Heart left ventricle (tissue), 16 donors: ENCODE data around the gene SCAF4. TPM values are rescaled to one million over a fixed set of nuclear protein-coding genes. Genes with fewer than 3 reads are reported as not detected.

Experiments used
- ATAC-seq, 4 donors: fragments of 200-7000 bp; cut with Tn5 transposase; one replicate each; pipeline ENCODE4 v1.9.1; 2020 to 2022; ENCODE audit warnings: moderate library complexity in 4 of 4, mild to moderate bottlenecking in 3 of 4, moderate number of reproducible peaks in 1 of 4
- DNase-seq, 5 donors: peaks; one replicate each; pipeline ENCODE4 v3.0.0-alpha.2; 2020
- H3K27ac ChIP-seq, 12 donors: fragments of 200-600 bp; sonication (generic) in 4 of 12; one replicate each; pipeline versions ENCODE4 v1.5.0 to v1.8.0; 2016 to 2022; ENCODE audit warnings: mild to moderate bottlenecking in 2 of 12
- H3K27me3 ChIP-seq, 9 donors: fragments of 200-600 bp; sonication (generic) in 2 of 9; one replicate each; pipeline versions ENCODE4 v1.5.1 to v1.8.0; 2016 to 2022; ENCODE audit warnings: mild to moderate bottlenecking in 3 of 9
- H3K36me3 ChIP-seq, 9 donors: fragments of 200-600 bp; sonication (generic) in 2 of 9; one replicate each; pipeline versions ENCODE4 v1.5.0 to v1.8.0; 2018 to 2022; ENCODE audit warnings: mild to moderate bottlenecking in 2 of 9
- H3K4me1 ChIP-seq, 12 donors: fragments of 200-600 bp; sonication (generic) in 4 of 12; one replicate each; pipeline versions ENCODE4 v1.5.0 to v1.8.0; 2016 to 2022; ENCODE audit warnings: mild to moderate bottlenecking in 3 of 12
- H3K4me3 ChIP-seq, 12 donors: fragments of 200-600 bp; sonication (generic) in 4 of 12; one replicate each; pipeline versions ENCODE4 v1.5.0 to v1.8.0; 2017 to 2022; ENCODE audit warnings: mild to moderate bottlenecking in 9 of 12, moderate library complexity in 4 of 12
- H3K9me3 ChIP-seq, 12 donors: fragments of 200-600 bp; sonication (generic) in 4 of 12; one replicate each; pipeline versions ENCODE4 v1.5.0 to v1.8.0; 2016 to 2022; ENCODE audit warnings: mild to moderate bottlenecking in 1 of 12
- CTCF ChIP-seq, 12 donors: fragments of 200-600 bp; sonication (generic) in 4 of 12; IDR thresholded peaks; one replicate each; pipeline versions ENCODE4 v1.5.0 to v1.8.0; 2018 to 2022; ENCODE audit warnings: antibody characterized with exemption in 12 of 12, mild to moderate bottlenecking in 5 of 12
- POLR2A ChIP-seq, 2 donors: fragments of 450-650 bp; IDR thresholded peaks; one replicate each; pipeline ENCODE4 v1.6.1; 2017; ENCODE audit warnings: antibody characterized with exemption in 2 of 2, mild to moderate bottlenecking in 2 of 2, moderate library complexity in 2 of 2
- WGBS, 4 donors: extraction: QIAGEN DNeasy Blood & Tissue Kit in 2 of 4; methylation state at CpG; one replicate each; pipeline versions ENCODE4 v1.1.5 to v1.1.7; 2013 to 2018; 5-methylcytosine and 5-hydroxymethylcytosine counted together
- intact Hi-C, 10 donors: fragments of 100-400 bp; cut with DNase I; formaldehyde crosslinking; loops; one replicate each; pipeline versions ENCODE4 v1.11.1 to v1.14.2; 2022
- polyA plus RNA-seq, 2 donors: library from polyadenylated mRNA; stranded (reverse); fragments of 200-250 nt; gene quantifications; one replicate each; pipeline ENCODE4 v1.2.3, GENCODE V29; 2013
- total RNA-seq, 9 donors: library from RNA; depleted of rRNA in 2 of 9; stranded (reverse); fragments of >200 nt in 2 of 9; fragmentation: NEBNext Ultra II Directional in 3 of 9; extraction: Animal tissue kit (Norgen Biotek cat#: 25700) in 3 of 9; gene quantifications; one replicate each; pipeline versions ENCODE4 v1.1.0 to v1.2.4, GENCODE V29; 2016 to 2023
- donor health status: ischemic (EF 13 %, LVEDD 7.1; RV severe dilation, severe dysfunction).
- donor health status: healthy with polysubstance abuse.
- donor health status: DM: no; HTN: yes; CAD: no.
- donor health status: DM: no; HTN: no; CAD: no.
- donor health status: ischemic (EF 25% LVEDD 6.9; RV normal size, moderate dysfunction).
- donor health status: ischemic (EF 25% LVEDD 5.7; RV mildly dilated, moderate dysfunction).
- donor health status: healthy.
- donor health status: DM: yes; HTN: yes; CAD: no.
- donor health status: ischemic (EF 35%, LVEDD 5.7; RV mildly dilated, moderate dysfunction).
- donor health status: nonischemic (EF 11% LVEDD 7.7; RV severe dilation, severe dysfunction).
- donor health status: DM: yes; HTN: yes; CAD: no.
- donor health status: PGD.
- donor health status: ischemic (EF 29% LVEDD 5.4; RV normal size, mild dysfunction).
- donor health status: nonischemic (EF 23%, LVEDD 6.1; RV moderate dilation, normal function).

The SCAF4 gene
- total and polyA plus RNA-seq, 11 donors: 7.8 to 25.8 (median 17.3) TPM

GRCh38 chr21:31755027-31755426 is 23.1 kb upstream of the SCAF4 start:
- DNase-seq: no peak
- H3K4me1 ChIP-seq: no peaks in the 10 kb centered on the region
- no peak for ATAC-seq
- H3K4me3 ChIP-seq: no peak overlapping the region
- no peak overlapping the region for H3K27ac ChIP-seq
- no peaks in the 10 kb centered on the region for H3K27me3 ChIP-seq
- no peak for TF ChIP-seq POLR2A (IDR thresholded peaks at IDR 0.05)
- no peak for TF ChIP-seq CTCF (IDR thresholded peaks at IDR 0.05)
- no peaks in the 10 kb centered on the region for H3K36me3 ChIP-seq
- intact Hi-C loops: no loop called here
- 90 to 92% (median 90%) methylated on average over 6 of the region's 6 CpGs for WGBS, 4 donors
- H3K9me3 ChIP-seq: no peaks in the 10 kb centered on the region

- H3K27me3 ChIP-seq: no peaks in the 10 kb centered on the region
- ATAC-seq: no peak
- TF ChIP-seq POLR2A (IDR thresholded peaks at IDR 0.05) (no peak), CTCF (IDR thresholded peaks at IDR 0.05) (no peak)
- H3K36me3 ChIP-seq: no peaks in the 10 kb centered on the region
- no peak for DNase-seq
- H3K27ac ChIP-seq: no peak overlapping the region
- intact Hi-C loops: no loop called here
- 81 to 100% (median 91%) methylated on average over 1 of the region's 1 CpG for WGBS, 4 donors
- no peaks in the 10 kb centered on the region for H3K9me3 ChIP-seq
- H3K4me1 ChIP-seq: no peaks in the 10 kb centered on the region
- no peak overlapping the region for H3K4me3 ChIP-seq
Observed at GRCh38 chr21:31754708-31754960, 22.7 kb upstream of the SCAF4 start.

- intact Hi-C loops: no loop called here
- H3K36me3 ChIP-seq: no peaks in the 10 kb centered on the region
- H3K9me3 ChIP-seq: no peaks in the 10 kb centered on the region
- TF ChIP-seq POLR2A (IDR thresholded peaks at IDR 0.05): no peak
- no peak for TF ChIP-seq CTCF (IDR thresholded peaks at IDR 0.05)
- H3K27me3 ChIP-seq: no peaks in the 10 kb centered on the region
- ATAC-seq (no peak), DNase-seq (no peak)
- no peak overlapping the region for H3K27ac ChIP-seq
- no peak overlapping the region for H3K4me3 ChIP-seq
- WGBS, 4 donors: 67 to 76% (median 70%) methylated on average over 4 of the region's 4 CpGs
- H3K4me1 ChIP-seq: no peaks in the 10 kb centered on the region
Observed at GRCh38 chr21:31753949-31754707, 22.2 kb upstream of the SCAF4 start.

- no peak overlapping the region for H3K4me3 ChIP-seq
- intact Hi-C loops: no loop called here
- no peak overlapping the region for H3K27ac ChIP-seq
- no peaks in the 10 kb centered on the region for H3K27me3 ChIP-seq
- no peaks in the 10 kb centered on the region for H3K36me3 ChIP-seq
- DNase-seq: no peak
- H3K4me1 ChIP-seq: no peaks in the 10 kb centered on the region
- WGBS, 4 donors: 52 to 61% (median 56%) methylated on average over 3 of the region's 3 CpGs
- H3K9me3 ChIP-seq: no peaks in the 10 kb centered on the region
- TF ChIP-seq CTCF (IDR thresholded peaks at IDR 0.05) (no peak), POLR2A (IDR thresholded peaks at IDR 0.05) (no peak)
- no peak for ATAC-seq
Observed at GRCh38 chr21:31752967-31753366, 21.0 kb upstream of the SCAF4 start.
